Transverse colon (tissue), 3 donors: ENCODE data around the gene AKR1C3.

Experiments
- CTCF ChIP-seq, 5 experiments: fragments of 200-600 bp in 3 of 5; fragments of 450-650 bp in 2 of 5; sonication (generic) in 3 of 5; IDR thresholded peaks; 1 replicate in 2 of 5; 2 replicates in 3 of 5; pipeline ENCODE4 v1.5.1; 2016 to 2017; ENCODE audit warnings: antibody characterized with exemption in 5 of 5, inconsistent platforms in 3 of 5, mild to moderate bottlenecking in 2 of 5, moderate library complexity in 1 of 5
- EP300 ChIP-seq: sonication (generic); formaldehyde crosslinking; IDR thresholded peaks from one replicate; pipeline ENCODE4 v1.6.1; 2017; ENCODE audit warnings: antibody characterized with exemption, low read depth
- POLR2A ChIP-seq: fragments of 450-650 bp; IDR thresholded peaks from one replicate; pipeline ENCODE4 v1.6.1; 2016; ENCODE audit warnings: antibody characterized with exemption, mild to moderate bottlenecking, moderate library complexity

GRCh38 chr10:5125315-5126044 is 31.3 kb downstream of the AKR1C3 start:
- TF ChIP-seq CTCF (IDR thresholded peaks at IDR 0.05) (no peak), POLR2A (no peak), EP300 (no peak)
